Fibroblast of lung (primary cell): Measurements from ENCODE around the gene GSTM3.

Experiments
- CTCF ChIP-seq, 2 donors: IDR thresholded peaks in 1 of 2; conservative IDR thresholded peaks in 1 of 2; 1 replicate in 1 of 2; 2 replicates in 1 of 2; pipeline ENCODE4 v1.5.1; 2011 to 2012; ENCODE audit warnings: low read length in 2 of 2, control low read depth in 1 of 2, inconsistent platforms in 1 of 2, low read depth in 1 of 2, mild to moderate bottlenecking in 1 of 2
- EZH2 ChIP-seq: IDR thresholded peaks from 2 replicates; pipeline ENCODE4 v1.5.1; 2012; ENCODE audit warnings: low read length, control low read depth, mild to moderate bottlenecking; ENCODE audit errors: missing control alignments

DNA sequence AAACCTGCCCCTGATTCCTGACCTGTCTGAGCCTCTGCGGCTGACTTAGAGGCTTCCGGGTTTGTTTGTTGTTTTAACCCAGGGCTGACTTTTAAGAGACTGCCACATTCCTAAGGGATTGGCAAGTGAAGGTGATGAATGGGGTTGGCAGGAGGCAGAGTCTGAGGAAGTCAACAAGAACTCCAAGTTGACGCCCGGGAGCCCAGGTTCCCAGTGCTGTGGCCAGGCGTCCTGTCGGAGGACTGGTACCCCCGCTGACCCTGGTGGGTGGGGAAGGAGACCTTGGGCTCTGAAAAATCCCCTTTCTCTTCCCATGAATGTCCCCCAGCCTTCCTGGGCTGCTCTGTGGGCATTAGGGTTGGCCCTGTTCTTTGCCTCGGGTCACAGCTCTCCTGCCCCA is 42.6 kb upstream of the GSTM3 start:
- TF ChIP-seq CTCF (conservative IDR thresholded peaks at IDR 0.05 in 1 of 2, IDR thresholded peaks at IDR 0.05 in 1 of 2; ENCODE audit: low read depth in 1 of 2, low read length in 2 of 2) = no peak
- no peak for TF ChIP-seq EZH2
